MM.1S (cell line): ENCODE data around the gene ARHGEF38.
A peak's percentile ranks its signal among the peaks of the same experiment; 100 is the strongest.

Experiments
- DNase-seq: peaks from one replicate; pipeline ENCODE4 v3.0.0-alpha.2; 2015
- H2AFZ ChIP-seq: fragments of 300-600 bp; sonication (generic); 2 replicates; pipeline ENCODE4 v1.6.0; 2016; ENCODE audit warnings: antibody characterized with exemption, low read length
- H3F3A ChIP-seq: fragments of 300-600 bp; sonication (generic); 2 replicates; pipeline ENCODE4 v1.6.1; 2016; ENCODE audit warnings: mild to moderate bottlenecking, antibody characterized with exemption, low read length, moderate library complexity, mixed read lengths; ENCODE audit not compliant: insufficient read depth
- H3K27ac ChIP-seq: fragments of 300-600 bp; sonication (generic); 2 replicates; pipeline ENCODE4 v1.5.1; 2016; ENCODE audit warnings: mild to moderate bottlenecking, low read length
- H3K27me3 ChIP-seq: fragments of 300-600 bp; sonication (generic); replicated peaks from 2 replicates; pipeline ENCODE4 v1.6.0; 2016; ENCODE audit warnings: low read length; ENCODE audit not compliant: insufficient read depth
- H3K36me3 ChIP-seq: fragments of 300-600 bp; sonication (generic); replicated peaks from 2 replicates; pipeline ENCODE4 v1.6.1; 2016; ENCODE audit warnings: mild to moderate bottlenecking, low read length, mixed read lengths; ENCODE audit not compliant: insufficient read depth
- H3K4me1 ChIP-seq: fragments of 300-600 bp; sonication (generic); 2 replicates; pipeline ENCODE4 v1.6.1; 2016; ENCODE audit warnings: low read length, mixed read lengths
- H3K4me2 ChIP-seq: fragments of 300-600 bp; sonication (generic); 2 replicates; pipeline ENCODE4 v1.6.0; 2016; ENCODE audit warnings: low read depth, low read length
- H3K4me3 ChIP-seq: fragments of 300-600 bp; sonication (generic); 2 replicates; pipeline ENCODE4 v1.5.1; 2016; ENCODE audit warnings: low read length, mixed read lengths
- H3K79me2 ChIP-seq: fragments of 300-600 bp; sonication (generic); 2 replicates; pipeline ENCODE4 v1.6.1; 2016; ENCODE audit warnings: mixed run types, low read length, mixed read lengths
- H3K9ac ChIP-seq: fragments of 300-600 bp; sonication (generic); 2 replicates; pipeline ENCODE4 v1.6.1; 2016; ENCODE audit warnings: low read length, mixed read lengths
- H3K9me2 ChIP-seq: fragments of 300-600 bp; sonication (generic); replicated peaks from 2 replicates; pipeline ENCODE4 v1.6.1; 2016; ENCODE audit warnings: mild to moderate bottlenecking, low read length, mixed read lengths; ENCODE audit not compliant: insufficient read depth
- H3K9me3 ChIP-seq: fragments of 300-600 bp; sonication (generic); replicated peaks from 2 replicates; pipeline ENCODE4 v1.6.1; 2016; ENCODE audit warnings: mild to moderate bottlenecking, low read length, mixed read lengths; ENCODE audit not compliant: insufficient read depth
- H4K20me1 ChIP-seq: fragments of 300-600 bp; sonication (generic); 2 replicates; pipeline ENCODE4 v1.6.1; 2016; ENCODE audit warnings: mild to moderate bottlenecking, low read length, moderate library complexity, mixed read lengths; ENCODE audit not compliant: insufficient read depth
- EZH2 ChIP-seq: fragments of 300-600 bp; sonication (generic); optimal IDR thresholded peaks from 2 replicates; pipeline ENCODE3; 2017; ENCODE audit warnings: low read depth, mild to moderate bottlenecking, antibody characterized with exemption, low read length, mixed read lengths
- EZH2phosphoT487 ChIP-seq: fragments of 300-600 bp; sonication (generic); IDR thresholded peaks from 2 replicates; pipeline ENCODE4 v1.6.1; 2018; ENCODE audit warnings: antibody characterized with exemption, low read length
- TF ChIP-seq, protein P1 (sequence below): fragments of 300-600 bp; sonication (generic); IDR thresholded peaks from 2 replicates; pipeline ENCODE4 v1.5.1; 2016; ENCODE audit warnings: antibody characterized with exemption, low read length, mixed read lengths

The ARHGEF38 gene

DNA sequence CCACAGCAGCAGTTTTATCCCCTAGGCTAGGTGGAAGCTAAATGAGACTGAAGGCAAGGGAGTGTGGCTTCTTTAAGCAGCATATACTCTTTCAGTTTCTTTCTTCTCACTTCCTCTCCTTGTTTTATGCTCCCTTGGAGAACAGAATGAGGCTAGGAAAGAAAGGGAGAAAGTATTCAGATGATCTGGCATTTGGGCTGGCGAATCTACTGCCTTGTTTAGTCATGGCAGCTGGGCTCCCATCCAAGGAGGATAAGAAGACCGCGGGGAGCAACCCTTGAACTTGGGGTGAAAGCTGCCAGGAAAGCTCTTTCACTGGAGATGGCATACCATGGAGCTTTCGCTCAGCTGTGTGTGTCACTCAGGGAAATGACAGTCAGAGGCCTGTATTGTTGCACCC is 72.1 kb downstream of the ARHGEF38 start:
- H3K36me3 ChIP-seq = no peaks in the 10 kb centered on the region
- H4K20me1 ChIP-seq = no peaks in the 10 kb centered on the region
- peaks cover 17% of the 10 kb centered on the region for H3K4me1 ChIP-seq
- no peaks in the 10 kb centered on the region for H3K9me2 ChIP-seq
- no peaks in the 10 kb centered on the region for H3K27me3 ChIP-seq
- H3K9me3 ChIP-seq = no peaks in the 10 kb centered on the region
- H3F3A ChIP-seq = no peaks in the 10 kb centered on the region
- peak overlapping the region; percentile 29; the same call in 1 of the 2 replicates for H3K27ac ChIP-seq
- peak overlapping the region; percentile 42 for H2AFZ ChIP-seq
- DNase-seq = peak; percentile 16
- H3K9ac ChIP-seq = no peak overlapping the region; the same call in 1 of the 2 replicates
- H3K79me2 ChIP-seq = no peaks in the 10 kb centered on the region
- H3K4me2 ChIP-seq = peak overlapping the region; percentile 74
- H3K4me3 ChIP-seq = peak overlapping the region; percentile 42; the same call in 1 of the 2 replicates
- TF ChIP-seq, protein P1, sequence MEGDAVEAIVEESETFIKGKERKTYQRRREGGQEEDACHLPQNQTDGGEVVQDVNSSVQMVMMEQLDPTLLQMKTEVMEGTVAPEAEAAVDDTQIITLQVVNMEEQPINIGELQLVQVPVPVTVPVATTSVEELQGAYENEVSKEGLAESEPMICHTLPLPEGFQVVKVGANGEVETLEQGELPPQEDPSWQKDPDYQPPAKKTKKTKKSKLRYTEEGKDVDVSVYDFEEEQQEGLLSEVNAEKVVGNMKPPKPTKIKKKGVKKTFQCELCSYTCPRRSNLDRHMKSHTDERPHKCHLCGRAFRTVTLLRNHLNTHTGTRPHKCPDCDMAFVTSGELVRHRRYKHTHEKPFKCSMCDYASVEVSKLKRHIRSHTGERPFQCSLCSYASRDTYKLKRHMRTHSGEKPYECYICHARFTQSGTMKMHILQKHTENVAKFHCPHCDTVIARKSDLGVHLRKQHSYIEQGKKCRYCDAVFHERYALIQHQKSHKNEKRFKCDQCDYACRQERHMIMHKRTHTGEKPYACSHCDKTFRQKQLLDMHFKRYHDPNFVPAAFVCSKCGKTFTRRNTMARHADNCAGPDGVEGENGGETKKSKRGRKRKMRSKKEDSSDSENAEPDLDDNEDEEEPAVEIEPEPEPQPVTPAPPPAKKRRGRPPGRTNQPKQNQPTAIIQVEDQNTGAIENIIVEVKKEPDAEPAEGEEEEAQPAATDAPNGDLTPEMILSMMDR = no peak
- TF ChIP-seq EZH2 = no peak
- TF ChIP-seq EZH2phosphoT487 = no peak

DNA sequence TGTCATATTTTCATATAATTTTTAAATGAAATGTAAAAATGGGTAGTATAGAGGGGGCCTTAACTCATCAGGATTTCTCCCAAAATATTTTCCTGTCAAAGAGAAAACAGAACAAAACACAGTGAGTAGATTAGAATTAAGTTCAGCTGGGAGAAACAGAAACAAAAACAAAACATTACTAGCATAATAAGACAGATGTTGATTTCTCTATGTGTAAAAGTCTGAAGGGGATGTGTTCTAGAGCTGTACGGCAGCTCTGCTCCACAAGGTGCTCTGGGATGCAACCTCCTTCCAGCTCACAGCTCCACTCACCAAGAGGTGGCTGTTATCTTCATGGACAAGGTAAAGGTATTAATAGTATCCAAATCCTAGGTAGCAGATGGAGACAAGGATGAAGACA is 72.8 kb downstream of the ARHGEF38 start:
- 0 out of 2 replicates have a peak overlapping the region, but pooled peaks have one; percentile 42 for H3K4me3 ChIP-seq

GRCh38 chr4:105626846-105627245 is 74.4 kb downstream of the ARHGEF38 start:
- H3K9me3 ChIP-seq = no peaks in the 10 kb centered on the region
- no peaks in the 10 kb centered on the region for H3K79me2 ChIP-seq
- H3F3A ChIP-seq = no peaks in the 10 kb centered on the region; the same call in 1 of the 2 replicates
- H3K27me3 ChIP-seq = no peaks in the 10 kb centered on the region
- H2AFZ ChIP-seq = no peak overlapping the region
- H3K4me1 ChIP-seq = peaks cover 28% of the 10 kb centered on the region
- TF ChIP-seq, protein P1 = no peak
- TF ChIP-seq EZH2phosphoT487 (no peak), EZH2 (no peak)
- no peak overlapping the region for H3K4me2 ChIP-seq
- no peak overlapping the region for H3K9ac ChIP-seq
- DNase-seq = no peak
- no peak overlapping the region for H3K27ac ChIP-seq
- H3K4me3 ChIP-seq = no peak overlapping the region
- H3K9me2 ChIP-seq = no peaks in the 10 kb centered on the region
- no peaks in the 10 kb centered on the region for H3K36me3 ChIP-seq
- H4K20me1 ChIP-seq = no peaks in the 10 kb centered on the region

More for the DNA sequence above, 72.8 kb downstream of the ARHGEF38 start:
- Histone ChIP-seq H3K9me3 (no peaks in the 10 kb centered on the region), H3K27me3 (no peaks in the 10 kb centered on the region), H3K27ac (peak overlapping the region; percentile 11; the same call in 1 of the 2 replicates), H3K36me3 (no peaks in the 10 kb centered on the region), H3K4me2 (peak overlapping the region; percentile 74; the same call in 1 of the 2 replicates), H3K4me1 (peaks cover 17% of the 10 kb centered on the region), H3K9me2 (no peaks in the 10 kb centered on the region), H3K9ac (no peak overlapping the region), H2AFZ (no peak overlapping the region), H3K79me2 (no peaks in the 10 kb centered on the region), H3F3A (no peaks in the 10 kb centered on the region), H4K20me1 (no peaks in the 10 kb centered on the region)
- peak; percentile 20 for DNase-seq
- TF ChIP-seq EZH2phosphoT487 (no peak), EZH2 (no peak)
- TF ChIP-seq, protein P1 = no peak
